Astrocyte of the hippocampus (primary cell): ENCODE data around the gene URGCP.
A peak's percentile ranks its signal among the peaks of the same experiment; 100 is the strongest.
"Not testable (repeated sequence)": the region's sequence is repeated elsewhere in the genome, so short reads cannot be mapped to it uniquely, and the experiment has no call there.

Experiments used
- DNase-seq: peaks from one replicate; pipeline ENCODE4 v3.0.0; 2011; ENCODE audit warnings: low read depth, low spot score

Gene URGCP

DNA sequence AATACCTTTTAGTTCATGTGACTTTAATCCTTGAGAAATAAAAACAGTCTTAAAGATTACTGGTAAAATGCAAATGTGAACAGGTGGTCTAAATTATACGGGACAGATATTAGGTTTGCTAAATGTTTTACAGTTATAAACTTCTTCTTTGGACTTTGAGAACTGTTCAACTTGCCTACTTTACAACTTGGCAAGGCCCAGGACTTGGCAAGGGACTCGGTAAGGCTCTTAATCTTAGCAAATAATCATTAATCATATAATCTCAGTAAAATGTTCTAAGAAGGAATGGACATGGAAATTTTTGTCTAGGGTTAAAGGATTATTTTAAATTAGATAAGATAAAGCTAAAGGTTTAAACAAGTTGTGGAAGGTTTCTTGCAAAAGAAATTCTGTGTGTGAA is 15.0 kb upstream of the URGCP start:
- DNase-seq: no peak

- no peak for DNase-seq
Observed at GRCh38 chr7:43915907-43916306, 9.5 kb upstream of the URGCP start.

GRCh38 chr7:43914795-43915194 is 8.4 kb upstream of the URGCP start:
- no peak for DNase-seq

GRCh38 chr7:43905956-43906330 is 453 bp downstream of the URGCP start:
- DNase-seq: peak; percentile 67

- no peak for DNase-seq
Observed at GRCh38 chr7:43905209-43905946, 1.0 kb downstream of the URGCP start.

- no peak for DNase-seq
Observed at GRCh38 chr7:43904533-43905208, 1.7 kb downstream of the URGCP start.

- DNase-seq: no peak
Observed at GRCh38 chr7:43902542-43903054, 3.8 kb downstream of the URGCP start.

GRCh38 chr7:43898571-43898970 is 7.8 kb downstream of the URGCP start:
- not testable (repeated sequence) for DNase-seq

DNA sequence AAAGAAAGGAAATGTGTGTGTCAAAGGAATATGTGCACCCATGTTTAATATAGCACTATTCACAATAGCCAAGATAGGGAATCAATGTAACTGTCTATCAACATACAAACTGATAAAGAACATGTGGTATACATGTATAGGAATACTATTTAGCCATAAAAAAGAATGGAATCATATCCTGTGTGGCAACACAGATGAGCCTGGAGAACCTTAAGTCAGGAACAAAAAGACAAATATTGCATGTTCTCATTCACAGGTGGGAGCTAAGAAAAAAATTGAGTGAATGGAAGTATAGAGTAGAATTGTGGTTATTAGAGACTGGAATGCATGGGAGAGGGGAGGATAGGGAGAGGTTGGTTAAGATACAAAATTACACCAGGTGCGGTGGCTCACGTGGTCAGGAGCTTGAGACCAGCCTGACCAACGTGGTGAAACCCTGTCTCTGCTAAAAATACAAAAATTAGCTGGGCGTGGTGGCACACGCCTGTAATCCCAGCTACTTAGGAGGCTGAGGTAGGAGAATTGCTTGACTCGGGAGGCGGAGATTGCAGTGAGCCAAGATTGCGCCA is 10.5 kb downstream of the URGCP start:
- no peak for DNase-seq

DNA sequence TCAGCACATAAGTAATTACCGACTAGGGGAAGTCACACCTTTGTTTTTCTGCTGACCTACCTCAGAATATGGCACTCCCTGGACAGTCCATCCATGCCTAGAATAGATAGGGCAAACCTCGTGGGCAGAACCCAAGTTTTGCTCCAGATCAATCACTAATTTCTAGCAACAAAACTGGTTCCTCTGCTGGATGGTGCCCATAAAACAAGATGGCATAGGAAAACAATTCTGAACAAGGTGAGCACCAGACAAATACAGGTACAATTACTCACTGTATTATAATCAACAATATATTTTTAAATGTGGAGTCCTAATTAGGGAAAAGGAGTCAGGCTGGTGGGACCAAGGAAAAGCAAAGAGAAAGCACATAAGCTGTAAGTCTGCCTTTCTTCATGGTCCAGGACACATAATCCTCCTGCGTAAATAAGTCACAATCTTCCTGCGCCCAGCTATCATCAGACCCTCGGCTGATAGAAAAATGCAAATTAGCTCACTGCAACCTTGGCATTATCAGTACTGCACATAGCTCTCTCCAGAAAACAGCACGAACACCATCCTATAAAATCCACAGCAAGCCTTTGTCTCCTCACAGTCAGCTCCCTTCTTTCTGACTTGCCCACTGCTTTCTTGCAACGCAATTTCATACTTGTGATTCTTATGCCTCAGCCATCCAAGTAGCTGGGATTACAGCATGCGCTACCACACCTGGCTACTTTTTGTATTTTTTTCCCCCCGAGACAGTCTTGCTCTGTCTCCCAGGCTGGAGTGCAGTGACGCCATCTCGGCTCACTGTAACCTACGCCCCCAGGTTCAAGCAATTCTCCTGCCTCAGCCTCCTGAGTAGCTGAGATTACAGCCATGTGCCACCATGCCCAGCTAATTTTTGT is 15.1 kb downstream of the URGCP start:
- DNase-seq: no peak

DNA sequence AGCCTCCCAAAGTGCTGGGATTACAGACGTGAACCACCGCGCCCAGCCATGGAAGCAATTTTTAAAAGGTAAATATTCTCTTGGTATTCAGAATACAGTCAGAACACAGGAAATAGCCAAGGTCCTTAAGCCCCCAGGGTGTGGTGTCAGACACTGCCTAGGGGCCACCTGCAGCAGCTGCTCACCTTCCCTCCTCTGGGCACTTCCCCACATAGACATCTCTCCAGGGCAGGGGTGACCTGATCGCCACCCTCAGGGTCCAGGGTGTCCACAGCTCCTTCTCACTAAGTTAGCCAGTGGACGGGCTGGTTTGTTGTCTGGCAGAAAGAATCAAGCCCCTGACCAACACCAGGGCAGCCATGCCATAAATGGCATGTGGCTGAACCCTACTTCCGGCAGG is 15.9 kb downstream of the URGCP start:
- no peak for DNase-seq

DNA sequence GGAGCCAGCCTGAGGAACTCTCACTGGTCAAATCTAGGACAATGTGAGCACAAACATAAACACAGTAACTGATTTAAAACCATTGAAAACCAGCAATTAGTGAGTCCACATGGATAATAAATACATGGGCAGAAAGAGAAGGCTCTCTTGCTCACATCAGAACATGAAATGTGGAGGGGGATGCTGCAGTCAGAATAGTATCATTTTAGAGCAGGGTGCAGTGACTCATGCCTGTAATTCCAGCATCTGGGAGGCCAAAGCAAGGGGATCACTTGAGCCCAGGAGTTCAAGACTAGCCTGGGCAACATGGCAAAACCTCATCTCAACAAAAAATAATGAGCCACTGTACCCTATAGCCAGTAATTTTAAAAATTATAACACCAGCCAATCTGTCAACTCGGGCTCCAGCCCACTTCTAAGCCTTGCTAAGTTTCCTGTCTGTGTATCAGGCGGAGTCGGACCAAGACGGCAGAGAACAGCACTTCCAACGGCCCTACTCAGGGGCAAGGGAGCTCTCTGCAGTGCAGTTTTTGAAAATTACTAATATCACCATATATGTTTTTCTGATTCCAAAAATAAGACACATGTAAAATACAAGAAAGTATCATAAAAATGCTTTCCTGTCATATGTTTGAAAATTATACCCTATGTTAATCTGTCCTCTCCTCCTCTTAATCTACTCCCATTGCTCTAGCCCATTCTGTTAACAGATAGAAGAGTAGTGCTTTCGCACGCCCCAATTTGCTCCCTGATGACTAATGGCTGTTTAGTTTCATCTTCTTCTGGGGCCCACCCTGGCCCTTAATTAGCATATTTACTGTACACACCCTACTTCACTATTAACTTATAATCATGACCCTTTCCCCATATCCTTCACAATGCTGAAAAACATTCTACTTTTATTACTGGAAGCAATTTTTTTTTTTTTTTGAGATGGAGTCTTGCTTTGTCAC is 17.1 kb downstream of the URGCP start:
- no peak for DNase-seq

GRCh38 chr7:43884617-43885016 is 21.8 kb downstream of the URGCP start:
- no peak for DNase-seq

- no peak for DNase-seq
Observed at GRCh38 chr7:43884209-43884608, 22.2 kb downstream of the URGCP start.

DNA sequence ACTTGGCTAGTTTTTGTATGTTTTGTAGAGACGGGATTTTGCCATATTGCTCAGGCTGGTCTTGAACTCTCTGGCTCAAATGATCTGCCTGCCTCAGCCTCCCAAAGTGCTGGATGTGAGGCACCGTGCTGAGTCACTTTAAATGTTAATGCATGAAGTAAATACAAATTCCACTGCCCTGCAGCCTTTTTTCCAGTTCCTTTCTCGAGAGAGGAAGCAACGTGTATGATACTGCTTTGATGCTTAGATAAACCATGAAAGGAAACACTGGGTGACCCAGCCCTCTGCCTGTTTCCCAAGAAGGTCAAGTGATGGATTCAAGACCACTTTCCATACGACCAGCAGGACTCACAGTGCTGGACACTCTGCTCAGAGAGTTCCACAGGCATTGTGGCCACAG is 25.8 kb downstream of the URGCP start:
- no peak for DNase-seq

GRCh38 chr7:43879477-43879876 is 26.9 kb downstream of the URGCP start:
- DNase-seq: peak; percentile 70

DNA sequence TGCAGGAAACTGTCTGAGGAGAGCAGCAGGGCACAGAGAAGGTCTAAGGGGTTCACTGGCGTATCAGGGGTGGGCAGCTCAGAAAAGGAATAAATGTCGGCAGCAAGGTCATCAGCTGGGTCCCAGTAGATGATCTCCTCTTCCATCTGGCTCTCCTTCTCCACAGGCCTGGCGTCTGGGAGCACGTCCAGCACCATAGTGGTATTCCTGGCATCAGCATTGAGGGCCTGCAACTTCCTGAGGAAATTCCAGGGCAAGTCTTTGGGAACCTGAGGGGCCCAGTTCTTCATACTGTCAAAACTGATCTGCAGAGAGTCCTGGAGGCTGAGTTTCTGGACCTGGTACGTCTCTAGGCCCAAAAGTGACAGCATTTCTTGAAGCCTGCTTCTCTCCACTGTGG is 27.5 kb downstream of the URGCP start:
- peak; percentile 47 for DNase-seq

- DNase-seq: no peak
Observed at GRCh38 chr7:43877968-43878864, 28.2 kb downstream of the URGCP start.

DNA sequence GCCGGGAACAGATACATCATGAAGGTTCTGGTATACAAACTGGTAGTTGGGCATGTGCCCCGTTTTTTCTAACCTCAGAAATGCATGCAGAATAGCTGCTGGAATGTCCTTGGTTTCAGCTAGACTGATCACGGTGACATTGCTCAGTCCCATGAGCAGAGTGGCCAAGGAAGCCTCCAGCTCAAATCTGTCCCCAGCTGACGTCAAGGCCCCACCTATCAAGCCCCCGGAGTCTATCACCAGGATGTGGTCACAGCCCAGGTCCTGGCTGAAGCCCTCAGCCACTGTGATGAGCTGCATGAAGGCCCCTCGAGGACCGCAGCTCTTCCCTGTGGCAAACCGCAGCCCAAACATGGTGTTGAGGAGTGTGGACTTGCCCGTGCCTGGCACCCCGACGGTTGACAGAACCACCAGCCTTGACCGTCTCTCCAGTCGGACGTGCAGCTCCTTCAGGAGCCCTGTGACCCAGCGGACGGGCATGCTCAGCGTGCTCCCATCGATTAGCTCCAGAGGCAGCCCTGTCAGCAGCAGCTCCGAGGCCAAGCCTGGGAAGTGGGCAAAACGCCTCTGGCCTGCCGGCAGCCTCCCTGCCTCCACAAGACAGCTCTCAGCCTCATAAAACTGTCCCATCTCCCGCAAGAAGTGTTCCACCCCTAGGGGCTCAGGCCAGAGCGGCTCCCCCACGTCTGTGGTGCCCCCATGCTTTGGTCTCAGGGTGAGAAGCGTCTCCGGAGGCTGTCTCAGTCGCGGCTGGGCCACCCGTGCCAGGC is 29.2 kb downstream of the URGCP start:
- DNase-seq: no peak
